CD4-positive, alpha-beta T cell treated with Interleukin-21 for 1 hour (primary cell): ENCODE results near the gene ELOVL2.

Source experiments
- DNase-seq: peaks from one replicate; pipeline ENCODE4 v3.0.0-alpha.2; 2020

Gene ELOVL2

GRCh38 chr6:11056871-11057270 lies 12.8 kb upstream of the ELOVL2 start:
- DNase-seq, result no peak

DNA sequence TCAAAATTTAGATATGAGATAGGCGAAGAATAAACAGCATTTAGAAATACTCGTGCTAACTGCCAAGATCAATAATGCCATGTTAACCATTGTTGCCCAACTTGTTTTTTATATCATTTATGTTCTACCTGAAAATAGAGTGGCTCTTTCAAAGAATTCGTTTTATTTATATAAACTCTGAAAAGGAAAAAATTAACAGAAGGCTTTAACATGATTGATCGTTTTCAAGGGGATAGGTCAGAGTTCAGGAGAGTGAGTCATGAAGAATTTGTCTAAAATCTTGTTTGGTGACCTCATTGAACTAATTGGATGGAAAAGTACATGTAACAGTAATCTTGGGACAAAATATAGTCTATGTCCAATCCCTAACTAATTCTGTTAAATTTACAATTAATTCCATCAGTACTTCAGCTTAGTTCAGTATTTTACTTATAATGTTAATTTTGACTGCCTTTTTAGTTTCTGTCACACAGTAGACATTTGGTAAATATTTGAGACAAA lies 11.1 kb upstream of the ELOVL2 start:
- DNase-seq, result no peak

- DNase-seq, result no peak
Measured at GRCh38 chr6:11054722-11055121, 10.6 kb upstream of the ELOVL2 start.

- no peak for DNase-seq
Measured at GRCh38 chr6:11053307-11053706, 9.2 kb upstream of the ELOVL2 start.

GRCh38 chr6:11050731-11051130 lies 6.6 kb upstream of the ELOVL2 start:
- no peak for DNase-seq

DNA sequence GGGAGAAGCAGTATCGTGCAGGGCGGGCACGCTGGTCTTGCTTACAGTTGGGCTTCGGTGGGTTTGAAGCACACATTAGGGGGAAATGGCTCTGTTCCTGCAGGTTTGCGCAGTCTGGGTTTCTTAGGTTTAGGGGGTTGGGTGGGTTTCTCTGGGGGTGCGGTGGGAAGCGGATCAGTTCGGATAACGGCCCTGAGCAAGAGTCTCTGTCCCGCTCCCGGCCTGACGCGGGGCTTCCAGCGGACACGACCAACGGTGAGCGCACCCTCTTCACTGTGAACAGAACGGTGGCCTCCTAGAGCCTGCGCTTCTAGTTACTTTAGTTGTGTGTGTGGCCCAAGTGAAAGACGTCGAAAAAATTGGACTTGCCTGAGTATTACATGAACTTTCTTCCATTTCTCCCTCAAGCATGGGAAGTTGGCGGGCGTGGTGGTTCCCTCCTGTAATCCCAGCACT lies 635 bp upstream of the ELOVL2 start:
- no peak for DNase-seq

DNA sequence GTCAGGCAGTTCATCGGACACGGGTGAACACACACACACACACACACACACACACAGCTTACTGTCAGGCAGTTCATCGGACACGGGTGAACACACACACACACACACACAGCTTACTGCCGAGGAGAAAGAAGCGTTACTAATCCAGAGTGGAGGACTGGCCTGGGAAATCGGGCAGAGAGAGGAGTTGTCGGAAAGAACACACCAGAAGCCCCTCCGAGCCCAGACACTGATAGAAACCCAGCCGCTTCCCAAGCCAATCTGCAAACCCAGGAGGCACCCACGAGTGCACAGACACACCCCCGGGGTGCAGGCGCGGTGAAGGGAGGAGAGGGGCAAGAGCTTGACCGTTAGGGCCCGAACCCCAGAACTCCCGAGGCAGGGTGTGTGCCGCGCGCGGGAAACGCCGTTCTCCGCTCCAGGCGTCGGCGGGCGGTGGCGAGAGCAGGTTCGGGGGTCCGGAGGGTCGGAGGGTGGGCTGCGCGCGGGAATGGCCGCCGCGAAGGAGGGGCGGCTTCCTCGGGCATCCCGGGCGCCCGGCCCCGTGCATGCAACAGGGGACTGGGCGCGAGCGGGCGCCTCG lies 636 bp downstream of the ELOVL2 start:
- DNase-seq, result no peak

GRCh38 chr6:11042750-11043377 lies 1.2 kb downstream of the ELOVL2 start:
- DNase-seq, result no peak

DNA sequence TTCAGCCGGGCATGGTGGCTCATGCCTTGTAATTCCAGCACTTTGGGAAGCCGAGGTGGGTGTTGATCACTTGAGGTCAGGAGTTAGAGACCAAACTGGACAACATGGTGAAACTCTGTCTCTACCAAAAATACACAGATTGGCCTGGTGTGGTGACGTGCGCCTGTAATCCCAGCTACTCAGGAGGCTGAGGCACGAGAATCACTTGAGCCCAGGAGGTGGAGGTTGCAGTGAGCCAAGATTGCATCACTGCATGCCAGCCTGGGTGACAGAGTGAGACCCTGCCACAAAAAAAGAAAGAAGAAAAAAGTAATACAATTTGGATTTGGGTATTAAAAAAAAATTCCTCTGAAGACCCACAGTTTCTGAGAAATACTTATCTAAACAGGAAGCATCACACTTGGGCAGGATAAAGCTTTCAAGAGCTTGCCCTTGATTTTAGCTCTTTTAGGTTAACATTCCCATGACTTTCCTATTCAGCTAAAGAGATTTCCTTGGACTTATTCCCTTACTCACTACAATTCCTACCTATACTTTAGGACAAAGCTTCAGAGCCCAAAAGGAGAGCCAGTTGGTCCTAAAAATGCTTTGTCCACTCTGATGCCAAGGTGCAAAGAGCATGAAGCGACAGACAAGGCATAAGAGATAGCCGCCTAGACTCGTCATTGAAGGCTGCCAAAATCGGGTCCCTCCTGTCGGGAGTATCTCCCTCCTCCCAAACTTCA lies 1.9 kb downstream of the ELOVL2 start:
- DNase-seq, result no peak

- DNase-seq, result no peak
Measured at GRCh38 chr6:11040134-11040533, 4.0 kb downstream of the ELOVL2 start.

DNA sequence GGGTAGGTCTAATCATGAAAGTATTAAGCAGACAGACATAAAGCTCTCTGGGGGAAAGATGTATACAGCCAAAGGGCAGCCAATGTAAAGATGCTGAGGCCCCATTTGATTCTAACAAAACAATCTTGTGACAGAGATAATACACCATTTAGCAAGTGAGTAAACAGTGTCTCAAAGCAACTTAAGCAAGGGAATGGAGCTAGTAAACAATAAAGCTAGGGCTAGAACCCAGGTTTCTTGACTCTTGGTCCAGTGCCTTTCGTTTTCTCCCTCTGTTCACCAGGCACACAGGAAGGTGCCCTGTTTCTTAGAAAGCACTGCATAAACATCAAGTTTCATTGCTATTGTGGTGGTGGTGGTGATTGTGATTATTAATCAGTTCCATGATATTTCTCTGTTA lies 5.1 kb downstream of the ELOVL2 start:
- DNase-seq, result no peak

- no peak for DNase-seq
Measured at GRCh38 chr6:11036977-11037430, 7.1 kb downstream of the ELOVL2 start.

GRCh38 chr6:11036351-11036740 lies 7.8 kb downstream of the ELOVL2 start:
- DNase-seq, result no peak

DNA sequence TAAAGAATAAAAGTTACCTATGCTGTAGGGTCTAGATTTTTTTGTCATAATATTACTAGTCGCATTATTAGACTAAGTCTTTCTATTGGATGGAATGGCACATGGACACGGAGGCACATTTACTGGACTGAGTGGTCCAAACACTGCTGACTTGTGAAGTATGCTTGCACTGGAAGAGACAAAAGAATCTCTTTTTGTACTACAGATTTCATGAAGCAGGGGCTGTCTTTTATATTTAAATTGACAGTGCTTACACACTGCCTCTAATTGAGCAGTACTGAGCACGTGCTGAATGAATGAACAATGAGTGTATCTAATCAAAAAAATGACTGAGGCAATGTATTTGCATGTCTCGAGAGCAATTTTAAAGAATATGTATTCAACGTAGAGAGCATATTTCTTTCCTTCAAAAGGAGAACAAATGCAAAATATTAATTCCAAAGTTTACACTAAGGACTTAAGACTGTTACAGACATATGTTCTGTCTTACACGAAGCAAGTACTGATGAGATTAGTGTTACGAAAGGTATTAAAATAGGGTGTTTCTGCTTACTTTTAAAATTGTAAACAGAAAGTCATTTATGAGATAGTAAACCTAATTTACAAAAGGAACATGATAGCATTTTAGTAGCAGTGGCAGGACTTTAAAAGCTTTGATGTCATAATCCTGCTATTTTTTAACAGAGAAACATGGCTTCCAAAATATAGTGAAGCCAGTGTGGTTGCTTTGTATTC lies 8.3 kb downstream of the ELOVL2 start:
- no peak for DNase-seq

DNA sequence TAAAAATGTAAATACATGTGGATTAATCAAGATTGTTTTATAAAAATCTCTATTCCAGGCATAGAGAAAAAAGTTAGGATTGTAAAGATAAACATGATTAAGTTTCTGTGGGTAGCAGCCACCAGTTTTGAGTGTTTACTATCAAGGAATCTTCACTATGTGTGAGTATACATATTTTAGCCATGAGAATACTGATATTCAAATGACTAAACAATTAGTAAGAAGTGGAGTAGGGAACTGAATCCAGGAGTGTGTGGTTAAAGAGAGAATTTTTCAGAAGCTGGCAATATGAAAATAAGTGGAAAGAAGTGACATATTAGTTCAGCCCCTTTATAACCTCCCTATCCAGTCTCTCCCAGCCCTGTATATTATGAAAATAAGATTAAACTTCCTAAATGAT lies 10.3 kb downstream of the ELOVL2 start:
- DNase-seq, result no peak

DNA sequence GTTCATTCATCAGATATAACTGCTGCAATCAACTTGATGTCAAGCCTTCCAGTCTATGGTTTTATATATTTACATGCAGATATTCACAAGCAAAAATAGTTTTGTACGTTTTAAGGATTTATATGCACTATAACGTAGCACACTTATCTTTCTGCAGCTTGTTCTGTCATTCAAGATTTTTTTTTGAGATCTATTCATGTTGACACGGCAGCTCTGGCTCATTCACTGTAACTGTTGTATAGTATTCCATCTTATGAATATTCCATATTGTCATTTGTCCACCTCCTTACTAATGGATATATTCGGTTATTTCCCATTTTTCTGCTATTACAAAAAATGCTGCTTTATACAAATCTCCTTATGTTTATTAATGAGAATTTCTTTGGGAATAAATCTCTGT lies 13.2 kb downstream of the ELOVL2 start:
- DNase-seq, result no peak

DNA sequence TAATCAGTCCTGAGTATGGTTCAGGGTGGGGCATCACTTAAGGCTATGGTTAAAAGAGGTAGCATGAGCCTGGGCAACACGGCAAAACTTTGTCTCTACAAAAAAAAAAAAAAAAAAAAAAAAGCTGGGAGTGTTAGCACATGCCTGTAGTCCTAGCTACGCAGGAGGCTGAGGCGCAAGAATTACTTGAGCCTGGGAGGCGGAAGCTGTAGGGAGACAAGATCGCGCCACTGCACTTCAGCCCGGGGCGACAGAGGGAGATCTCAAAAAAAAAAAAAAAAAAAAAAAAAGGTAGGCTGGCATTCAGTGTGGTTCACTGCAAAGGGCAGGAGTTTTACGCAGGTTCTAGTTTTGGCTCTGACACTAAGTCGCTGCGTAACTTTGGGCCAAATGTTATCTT lies 15.1 kb downstream of the ELOVL2 start:
- DNase-seq, result no peak

DNA sequence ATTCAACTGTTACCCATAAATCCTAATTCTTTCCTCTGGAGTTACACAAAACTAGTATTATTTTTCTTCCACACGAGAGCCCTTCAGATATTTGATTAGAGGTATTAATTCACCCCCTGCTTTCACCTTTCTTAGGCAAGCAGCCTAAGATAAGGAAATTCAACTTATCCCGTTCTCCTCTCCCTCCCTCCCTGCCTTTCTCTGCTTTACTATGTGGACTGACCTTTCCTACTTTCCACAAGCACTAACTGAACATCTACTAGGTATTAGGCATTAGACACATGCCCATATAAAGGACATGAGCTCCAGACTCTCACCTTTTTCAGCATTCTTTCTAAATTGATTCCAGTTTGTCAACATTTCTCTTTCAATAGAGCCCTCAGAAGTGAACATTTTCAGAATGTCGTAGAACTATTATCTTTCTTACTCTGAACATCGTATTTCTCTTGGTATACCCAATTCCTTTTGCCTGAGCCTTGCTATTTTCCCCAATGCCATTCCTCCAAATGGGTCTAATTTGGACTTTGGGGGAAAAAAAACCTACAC lies 16.5 kb downstream of the ELOVL2 start:
- DNase-seq, result no peak

DNA sequence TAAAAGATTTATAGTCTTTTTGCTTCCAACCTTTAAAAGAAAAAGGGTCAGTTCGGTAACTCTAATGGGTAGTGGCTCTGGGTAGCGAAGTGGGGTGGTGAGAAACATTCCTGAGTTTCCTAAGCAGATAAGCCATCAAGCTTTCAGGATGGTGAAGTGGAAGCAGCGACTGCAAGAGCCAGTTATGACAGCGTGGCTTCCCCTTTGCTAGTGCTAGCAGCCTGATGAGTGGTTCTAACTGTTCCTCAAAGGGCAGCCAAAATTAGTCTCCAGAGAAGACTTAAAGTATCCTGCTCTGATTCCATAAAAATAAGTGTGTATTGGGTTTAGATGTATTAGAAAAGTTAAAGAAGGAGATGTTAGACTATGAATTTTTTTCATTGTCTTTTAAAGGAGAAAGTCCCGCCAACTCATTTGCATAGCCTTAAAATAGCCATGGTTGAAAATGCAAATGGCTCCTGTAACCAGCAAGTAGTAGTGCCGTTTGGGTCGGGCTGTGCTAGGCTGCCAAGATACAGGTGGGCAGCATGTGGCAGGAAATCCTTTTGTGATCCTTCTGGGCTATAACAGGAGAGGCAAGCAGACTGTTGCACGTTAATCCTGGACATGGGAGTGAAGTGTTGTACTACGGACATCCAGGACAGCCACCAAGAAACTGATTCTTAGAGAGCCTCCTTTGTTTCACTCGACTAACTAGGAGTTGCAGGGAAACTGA lies 18.0 kb downstream of the ELOVL2 start:
- DNase-seq, result no peak

- no peak for DNase-seq
Measured at GRCh38 chr6:11025130-11025529, 19.0 kb downstream of the ELOVL2 start.

DNA sequence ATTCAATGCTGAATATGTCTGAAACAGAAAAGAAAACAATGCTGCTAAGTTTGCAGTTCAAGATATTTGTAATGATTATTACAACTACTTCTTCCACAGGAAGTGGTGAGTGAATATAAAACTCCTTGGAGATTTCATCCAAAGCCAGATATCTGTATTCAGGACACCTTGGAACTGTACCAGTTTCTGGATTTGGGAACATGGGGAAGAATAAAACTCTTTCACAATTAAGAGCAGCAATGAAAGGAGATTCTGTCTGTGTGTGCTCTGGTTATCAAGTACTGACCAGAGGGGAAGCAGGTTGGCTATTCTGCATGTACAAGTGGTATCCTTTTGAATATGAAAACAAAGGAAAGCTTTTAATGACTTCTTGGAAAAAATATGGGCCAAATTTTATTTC lies 21.1 kb downstream of the ELOVL2 start:
- DNase-seq, result no peak

DNA sequence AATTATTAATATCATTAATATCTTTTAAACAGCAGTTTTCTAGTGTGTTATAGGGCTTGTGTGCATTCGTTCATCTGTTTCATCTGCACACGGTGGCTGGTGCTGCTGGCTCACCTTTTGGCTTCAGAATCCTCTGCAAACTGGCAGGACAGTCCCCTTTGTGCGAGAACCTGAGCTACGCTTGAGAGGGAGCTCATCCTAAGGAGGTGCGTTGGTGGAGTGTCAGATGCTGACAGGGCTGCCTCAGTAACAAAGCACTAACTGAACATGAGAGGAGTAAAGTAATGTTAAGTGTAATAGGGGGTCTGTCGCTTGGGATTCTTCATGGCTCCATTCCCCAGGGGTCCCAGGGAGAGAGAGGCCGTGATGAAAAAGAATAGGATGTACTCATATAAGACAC lies 22.4 kb downstream of the ELOVL2 start:
- no peak for DNase-seq

DNA sequence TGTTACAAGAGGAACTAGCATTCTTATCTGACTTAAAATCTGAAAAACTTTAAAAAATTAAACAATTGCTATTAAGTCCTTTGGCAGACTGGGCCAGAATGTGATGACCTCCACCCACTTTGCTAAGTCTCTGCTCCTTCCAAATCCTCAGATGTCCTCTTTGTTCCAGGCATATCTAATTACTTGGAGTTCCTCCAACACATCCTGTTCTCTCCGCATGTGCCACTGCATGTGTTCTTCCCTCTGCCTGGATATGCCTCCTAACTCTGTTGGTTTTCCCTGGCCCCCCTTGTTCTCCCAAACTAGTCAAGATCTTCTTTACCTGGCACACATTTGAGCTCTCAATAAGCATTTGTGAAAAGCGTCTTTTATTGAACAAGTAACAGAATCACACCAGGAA lies 23.1 kb downstream of the ELOVL2 start:
- DNase-seq, result no peak
